Measurements from ENCODE around the gene KLF11.
A peak's percentile ranks its signal among the peaks of the same experiment; 100 is the strongest.
"Not testable (repeated sequence)": the region's sequence is repeated elsewhere in the genome, so short reads cannot be mapped to it uniquely, and the experiment has no call there.

KLF11 gene

DNA sequence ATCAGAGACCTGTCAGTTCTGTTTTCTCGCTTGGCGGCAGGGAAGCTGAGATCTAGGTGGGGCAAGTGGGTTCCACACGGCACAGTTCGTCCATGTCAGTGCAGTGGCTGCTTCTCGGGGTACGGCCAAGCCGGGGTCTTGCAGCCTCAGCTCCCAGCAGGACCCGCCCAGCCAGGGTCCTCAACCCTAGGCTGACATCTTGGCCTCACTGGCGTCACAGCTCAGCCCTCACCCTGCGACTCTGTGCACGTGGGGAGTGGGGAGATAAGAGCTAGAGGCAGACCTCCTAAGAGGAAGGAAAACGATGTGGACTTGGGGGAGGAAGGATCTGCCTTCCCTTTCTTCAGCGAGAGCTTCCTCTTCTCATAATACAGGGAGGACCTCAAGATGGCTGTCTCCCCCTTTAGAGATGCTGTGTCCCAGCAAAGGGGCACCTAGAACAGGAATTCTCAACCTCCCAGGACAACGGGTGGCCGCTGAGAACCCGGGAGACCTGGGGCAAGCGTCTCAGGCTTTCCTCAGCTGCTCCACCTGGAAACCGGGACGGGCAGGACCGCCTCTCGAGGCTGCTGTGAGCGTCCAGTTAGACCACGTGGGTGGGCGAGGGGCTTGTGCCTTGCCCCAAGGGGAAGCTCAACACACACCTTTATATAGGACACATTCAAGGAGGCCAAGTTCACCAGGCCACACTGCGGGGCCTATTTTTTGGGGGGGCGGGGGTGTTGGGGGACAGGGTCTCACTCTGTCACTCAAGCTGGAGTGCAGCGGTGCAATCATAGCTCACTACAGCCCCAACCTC lies 23.5 kb upstream of the KLF11 start:
- in situ Hi-C loops (cut with MboI; ENCODE audit: low pct_unique_long_range_greater_than_20kb, low sequenced_read_pairs), result no loop called here
- DNase-seq, result peak; percentile 43

DNA sequence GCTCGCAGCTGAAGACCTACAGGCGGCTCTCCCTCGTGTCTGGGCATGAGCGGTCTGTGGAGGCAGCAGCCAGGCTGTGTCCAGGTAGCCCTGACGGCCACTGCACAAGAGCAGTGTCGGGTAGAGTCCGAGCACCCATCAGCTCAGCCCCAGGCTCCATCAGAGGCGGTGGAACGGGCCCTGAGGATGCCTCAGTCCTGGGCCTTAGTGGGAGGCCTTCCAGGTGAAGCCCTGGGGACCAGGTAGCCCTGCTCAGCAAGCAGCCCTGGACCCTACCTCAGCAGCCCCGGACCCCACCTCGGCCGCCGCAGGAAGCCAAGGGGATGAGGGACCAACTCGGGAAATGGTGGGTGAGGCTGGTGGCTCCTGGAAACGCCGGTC lies 21.3 kb upstream of the KLF11 start:
- in situ Hi-C loops (cut with MboI; ENCODE audit: low pct_unique_long_range_greater_than_20kb, low sequenced_read_pairs), result no loop called here
- DNase-seq, result no peak

DNA sequence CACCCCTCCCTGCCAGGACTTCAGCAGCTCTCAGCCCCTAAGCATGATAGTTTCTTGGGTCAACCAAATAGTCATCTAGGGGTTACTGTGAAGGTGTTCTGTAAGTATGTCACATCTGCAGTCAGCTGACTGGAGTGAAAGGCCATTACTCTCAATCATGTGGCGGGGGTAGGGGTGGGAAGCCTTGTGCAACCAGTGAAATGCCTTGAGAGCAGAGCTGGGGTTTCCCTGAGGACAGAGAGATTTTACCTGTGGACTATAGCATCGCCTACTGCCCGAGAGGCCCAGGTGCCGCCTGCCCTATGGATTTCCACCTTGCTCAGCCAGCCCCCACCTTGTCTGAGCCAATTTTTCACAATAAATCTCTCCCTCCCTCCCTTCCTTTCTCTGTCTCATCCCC lies 20.9 kb upstream of the KLF11 start:
- in situ Hi-C loops (cut with MboI; ENCODE audit: low pct_unique_long_range_greater_than_20kb, low sequenced_read_pairs), result no loop called here

DNA sequence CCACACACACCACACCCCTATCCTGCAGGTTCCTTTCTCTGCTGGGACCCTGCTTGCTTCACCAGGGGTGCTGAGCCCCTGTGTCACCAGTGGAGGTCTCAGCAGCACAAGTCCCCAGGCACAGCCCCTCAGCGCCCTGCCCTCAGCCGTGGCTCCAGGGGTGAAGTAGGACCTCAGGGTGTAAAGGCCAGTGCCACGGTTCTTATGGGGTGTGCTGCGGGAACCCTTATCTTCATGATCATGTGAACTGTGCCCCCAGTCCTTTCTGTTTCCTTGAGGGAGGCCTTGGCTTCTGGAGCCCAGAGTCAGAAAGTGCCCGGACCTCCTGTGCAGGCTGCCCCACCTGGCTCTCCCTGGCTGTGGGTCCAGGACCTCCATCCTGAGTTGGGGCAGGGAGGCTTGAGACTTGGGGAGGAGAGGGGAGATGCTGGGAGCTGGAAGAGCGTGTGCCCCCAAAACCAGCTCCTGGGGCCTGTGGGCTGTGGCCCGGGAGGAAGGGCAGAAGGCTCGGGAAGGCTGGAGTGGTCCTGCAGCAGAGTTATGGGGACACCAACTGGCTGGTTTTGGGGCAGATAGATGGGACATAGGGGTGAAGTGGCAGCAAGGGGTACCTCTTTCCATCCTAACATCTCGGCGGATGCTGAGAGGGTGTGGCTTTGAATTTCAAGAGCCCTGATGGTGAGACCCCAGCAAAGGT lies 20.2 kb upstream of the KLF11 start:
- in situ Hi-C loops (cut with MboI; ENCODE audit: low pct_unique_long_range_greater_than_20kb, low sequenced_read_pairs), result no loop called here
- no peak for DNase-seq

More for the DNA sequence above, 20.9 kb upstream of the KLF11 start:
- no peak for DNase-seq

DNA sequence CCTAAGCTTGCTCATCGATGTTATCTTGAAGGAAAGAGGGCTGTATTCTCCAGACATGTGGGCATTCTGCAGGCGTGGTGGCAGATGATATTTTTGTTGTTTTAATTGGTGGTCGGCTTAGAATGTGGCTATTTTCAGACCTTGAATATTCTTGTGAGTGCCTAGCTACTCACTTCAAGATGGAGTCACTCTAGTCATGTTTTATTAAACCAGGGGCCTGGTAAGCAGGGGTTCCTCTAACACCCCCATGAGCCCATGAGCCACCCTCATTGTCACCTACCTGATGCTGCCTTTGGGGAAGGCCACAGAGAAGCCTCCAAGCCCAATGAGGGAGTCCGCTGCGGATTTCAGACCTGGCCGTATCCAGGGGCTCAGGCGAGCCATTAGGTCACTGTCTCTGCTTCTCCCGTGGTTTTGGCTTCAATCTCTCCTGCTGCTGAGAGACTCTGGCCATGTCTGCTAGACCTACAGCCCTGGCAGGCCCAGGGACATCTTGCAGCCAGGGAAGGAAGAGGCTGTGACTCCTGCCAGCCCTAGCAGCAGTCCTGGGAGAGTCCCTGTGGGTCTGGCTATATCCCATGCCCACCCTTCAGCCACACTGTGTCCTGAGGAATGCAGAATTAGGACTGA lies 16.3 kb upstream of the KLF11 start:
- DNase-seq, result no peak
- in situ Hi-C loops (cut with MboI; ENCODE audit: low pct_unique_long_range_greater_than_20kb, low sequenced_read_pairs), result no loop called here

DNA sequence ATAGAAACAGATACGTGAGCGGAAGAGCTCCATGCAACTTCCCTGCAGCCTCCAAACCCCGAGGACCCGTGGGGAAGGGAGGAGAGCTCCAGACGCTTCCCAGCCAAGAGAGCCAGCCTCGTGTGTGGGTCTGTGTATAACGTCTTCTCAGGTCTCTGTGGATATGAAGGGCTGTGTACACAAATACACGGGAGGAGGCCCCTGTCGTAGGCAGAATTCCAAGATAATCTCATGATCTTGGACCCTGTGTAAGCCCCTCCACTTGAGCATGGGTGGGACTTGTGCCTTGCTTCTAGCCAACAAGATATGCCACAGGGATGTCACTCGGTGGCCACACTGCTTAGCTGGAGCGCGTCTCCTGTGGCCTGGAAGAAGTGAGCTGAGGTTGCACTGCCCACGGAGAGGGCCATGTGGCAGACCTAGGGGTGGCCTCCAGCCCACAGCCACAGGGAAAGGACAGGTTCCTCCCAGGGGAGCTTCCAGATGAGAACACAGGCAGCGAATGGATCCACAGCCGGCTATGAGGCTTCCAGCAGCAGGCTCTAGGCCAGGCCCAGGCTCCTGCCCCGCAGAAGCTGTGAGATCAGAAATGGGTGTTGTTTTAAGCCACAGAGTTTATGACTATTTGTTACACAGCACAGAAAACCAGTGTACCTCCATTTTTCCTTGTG lies 15.6 kb upstream of the KLF11 start:
- no peak for DNase-seq
- in situ Hi-C loops (cut with MboI; ENCODE audit: low pct_unique_long_range_greater_than_20kb, low sequenced_read_pairs), result no loop called here

DNA sequence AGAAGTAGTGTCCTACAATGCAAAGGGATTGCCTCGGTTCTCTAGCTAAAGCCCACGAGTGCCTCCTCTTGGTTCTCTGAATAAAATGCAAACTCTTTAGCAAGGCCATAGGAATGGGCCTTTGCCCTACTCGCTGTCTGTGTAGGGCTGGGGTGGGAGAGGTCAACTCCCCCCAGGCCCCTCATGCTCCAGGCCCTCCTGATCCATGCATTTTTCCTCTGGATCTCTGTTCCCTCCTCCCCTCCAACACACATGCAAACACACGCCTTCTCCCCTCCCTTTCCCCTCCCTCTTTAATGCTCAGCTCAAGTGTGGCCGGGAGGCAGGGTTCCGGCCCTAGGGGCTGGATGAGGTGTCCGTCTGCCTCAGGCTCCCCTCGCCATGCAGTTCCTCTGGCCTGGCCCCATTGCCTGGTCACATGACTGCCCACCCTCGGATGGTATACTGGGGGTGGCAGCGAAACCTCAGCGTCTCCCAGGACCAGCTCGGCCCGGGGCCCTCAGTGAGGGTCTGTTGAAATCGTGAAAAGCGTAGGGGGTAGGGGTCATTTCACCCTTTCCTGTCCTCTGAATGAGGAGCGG lies 14.9 kb upstream of the KLF11 start:
- DNase-seq, result no peak
- in situ Hi-C loops (cut with MboI; ENCODE audit: low pct_unique_long_range_greater_than_20kb, low sequenced_read_pairs), result no loop called here

DNA sequence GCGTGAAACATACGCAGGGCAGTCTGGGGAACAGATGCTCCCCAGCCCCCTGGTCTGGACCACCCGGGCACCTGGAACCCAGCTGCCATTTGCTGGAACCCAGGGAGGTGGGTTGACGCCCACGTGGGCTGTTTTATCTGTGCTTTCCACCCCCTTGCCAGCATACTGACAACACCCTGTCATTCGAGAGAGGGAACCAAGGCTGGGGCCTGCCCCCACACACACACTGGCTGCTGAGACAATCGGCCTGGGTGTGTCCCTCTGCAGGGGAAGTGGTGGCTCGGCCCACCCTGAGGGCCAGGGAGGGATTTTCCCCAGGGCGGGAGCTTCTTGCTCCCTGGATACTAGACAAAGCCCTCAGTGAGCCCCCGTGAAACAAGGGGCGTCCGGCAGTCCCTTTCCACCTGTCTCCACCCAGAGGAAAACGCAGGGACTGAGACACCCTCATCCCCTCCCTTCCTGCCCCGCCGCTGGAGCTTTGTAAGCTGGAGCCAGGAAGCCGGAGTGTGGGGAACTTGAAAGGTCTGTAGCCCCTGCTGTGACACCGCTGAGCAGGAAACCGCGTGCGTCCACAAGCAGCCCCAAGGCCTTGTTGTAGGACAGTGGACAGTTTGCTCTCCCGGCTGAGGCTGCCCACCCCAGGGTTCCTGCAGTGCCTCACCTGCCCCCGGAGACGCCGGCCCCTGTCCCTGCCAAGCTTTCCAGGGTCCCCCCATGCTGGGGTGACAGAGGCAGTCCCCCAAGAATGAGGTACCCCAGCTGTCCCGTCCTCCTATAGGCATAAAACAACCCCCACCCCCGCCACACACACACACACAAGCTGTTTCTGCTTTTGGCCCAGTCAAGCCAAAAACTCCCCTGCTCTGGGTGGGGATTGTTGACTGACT lies 14.1 kb upstream of the KLF11 start:
- DNase-seq, result peak; percentile 96

DNA sequence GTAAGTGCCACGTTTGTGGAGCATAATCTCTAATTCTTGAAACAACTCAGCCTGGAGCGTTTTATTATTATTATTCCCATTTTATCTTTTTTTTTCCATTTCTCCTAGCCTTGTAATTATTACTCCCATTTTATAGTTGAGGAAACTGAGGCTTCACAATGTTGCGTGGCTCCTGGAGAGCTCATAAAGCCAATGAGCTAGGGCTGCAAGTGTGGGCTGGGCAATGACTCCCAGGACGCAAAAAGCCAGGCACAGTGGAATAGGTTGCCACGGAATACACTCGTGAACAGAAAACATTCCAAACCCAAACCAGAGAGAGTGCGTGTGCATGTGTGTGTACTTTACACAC lies 13.5 kb upstream of the KLF11 start:
- DNase-seq, result no peak
- in situ Hi-C loops (cut with MboI; ENCODE audit: low pct_unique_long_range_greater_than_20kb, low sequenced_read_pairs), result no loop called here

More for the DNA sequence above, 14.1 kb upstream of the KLF11 start:
- in situ Hi-C loops (cut with MboI; ENCODE audit: low pct_unique_long_range_greater_than_20kb, low sequenced_read_pairs), result no loop called here

DNA sequence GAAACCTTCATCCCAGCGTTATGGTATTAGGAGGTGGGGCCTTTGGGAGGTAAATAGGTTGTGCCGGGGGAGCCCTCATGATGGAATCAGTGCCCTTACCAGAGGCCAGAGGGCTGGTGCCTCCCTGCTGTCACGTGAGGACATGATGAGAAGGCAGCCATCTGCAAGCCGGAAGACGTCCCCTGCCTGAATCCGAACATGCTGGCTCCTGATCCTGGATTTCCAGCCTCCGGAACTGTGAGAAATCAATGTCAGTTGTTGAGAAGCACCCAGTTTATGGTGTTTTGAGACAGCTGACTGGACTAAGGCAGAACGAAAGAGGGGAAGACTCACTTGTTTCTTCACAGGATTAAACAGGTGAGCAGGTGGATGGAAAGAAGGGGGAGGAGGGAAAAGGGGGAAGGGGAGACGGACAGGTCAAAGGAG lies 13.0 kb upstream of the KLF11 start:
- no peak for DNase-seq
- in situ Hi-C loops (cut with MboI; ENCODE audit: low pct_unique_long_range_greater_than_20kb, low sequenced_read_pairs), result no loop called here

DNA sequence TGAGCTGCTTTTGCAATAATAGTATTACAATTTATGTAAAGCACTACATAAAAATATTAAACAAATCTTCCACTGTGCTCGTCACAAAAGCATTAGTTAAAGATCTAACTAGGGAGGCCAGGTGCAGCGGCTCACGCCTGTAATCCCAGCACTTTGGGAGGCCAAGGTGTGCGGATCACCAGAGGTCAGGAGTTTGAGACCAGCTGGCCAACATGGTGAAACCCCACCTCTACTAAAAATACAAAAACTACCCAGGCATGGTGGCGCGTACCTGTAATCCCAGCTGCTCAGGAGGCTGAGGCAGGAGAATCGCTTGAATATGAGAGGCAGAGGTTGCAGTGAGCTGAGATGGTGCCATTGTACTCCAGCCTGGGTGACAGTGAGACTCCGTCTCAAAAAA lies 12.6 kb upstream of the KLF11 start:
- in situ Hi-C loops (cut with MboI; ENCODE audit: low pct_unique_long_range_greater_than_20kb, low sequenced_read_pairs); DNase-seq: not testable (repeated sequence)

DNA sequence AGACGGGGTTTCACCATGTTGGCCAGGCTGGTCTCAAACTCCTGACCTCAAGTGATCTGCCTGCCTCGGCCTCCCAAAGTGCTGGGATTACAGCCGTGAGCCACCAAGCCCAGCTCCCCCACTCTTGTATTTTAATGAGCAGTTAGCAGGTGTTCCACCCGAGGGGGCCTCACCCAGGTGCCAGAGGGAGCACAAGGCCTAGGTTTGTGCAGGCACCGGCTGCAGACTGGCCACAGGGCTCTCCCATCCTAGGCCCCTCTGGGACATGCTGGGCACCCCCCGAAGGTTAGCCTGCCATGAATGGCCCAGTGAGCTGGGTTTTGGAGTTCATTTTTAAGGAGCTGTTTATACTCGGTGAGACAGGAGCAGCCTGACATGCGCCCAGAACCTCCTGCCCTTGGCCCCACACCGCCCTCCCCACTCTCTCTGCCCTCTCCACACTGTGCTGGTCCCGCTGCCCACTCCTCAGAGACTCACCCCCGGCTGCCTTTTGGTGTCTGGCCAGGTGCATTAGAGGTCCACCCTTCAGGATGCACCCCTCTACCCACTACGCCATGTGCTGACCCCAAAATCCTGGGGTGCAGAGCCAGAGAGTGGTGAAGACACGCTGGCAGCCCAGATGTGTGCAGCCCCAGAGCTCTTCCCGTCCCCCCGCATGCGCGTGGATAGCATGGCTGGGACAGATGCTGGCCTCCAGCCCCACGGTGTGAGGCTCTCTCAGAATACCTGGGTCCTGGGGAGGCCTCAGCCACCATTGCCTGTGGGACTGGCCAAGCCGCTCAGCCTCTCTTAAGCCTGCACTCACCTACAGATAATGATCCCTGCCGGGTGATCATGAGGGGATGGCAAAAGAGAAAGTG lies 11.2 kb upstream of the KLF11 start:
- in situ Hi-C loops (cut with MboI; ENCODE audit: low pct_unique_long_range_greater_than_20kb, low sequenced_read_pairs), result no loop called here
- no peak for DNase-seq

DNA sequence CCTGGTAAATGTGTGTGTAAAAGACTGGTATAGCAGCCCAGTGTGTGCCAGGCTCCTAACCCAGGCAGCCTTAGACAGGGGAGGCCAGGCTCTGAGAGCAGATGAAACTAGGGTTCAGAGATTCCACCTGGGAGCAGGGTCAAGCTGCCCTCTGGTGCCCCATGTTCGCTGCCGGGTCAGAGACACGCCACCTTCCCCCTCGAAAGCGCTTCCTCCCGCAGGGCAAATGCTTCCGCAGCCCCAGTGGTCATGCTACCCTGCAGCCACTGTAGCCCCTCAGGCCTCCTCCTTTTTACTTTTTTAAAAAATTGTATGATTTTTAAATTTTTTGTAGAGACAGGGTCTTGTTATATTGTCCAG lies 10.6 kb upstream of the KLF11 start:
- in situ Hi-C loops (cut with MboI; ENCODE audit: low pct_unique_long_range_greater_than_20kb, low sequenced_read_pairs), result no loop called here
- no peak for DNase-seq

DNA sequence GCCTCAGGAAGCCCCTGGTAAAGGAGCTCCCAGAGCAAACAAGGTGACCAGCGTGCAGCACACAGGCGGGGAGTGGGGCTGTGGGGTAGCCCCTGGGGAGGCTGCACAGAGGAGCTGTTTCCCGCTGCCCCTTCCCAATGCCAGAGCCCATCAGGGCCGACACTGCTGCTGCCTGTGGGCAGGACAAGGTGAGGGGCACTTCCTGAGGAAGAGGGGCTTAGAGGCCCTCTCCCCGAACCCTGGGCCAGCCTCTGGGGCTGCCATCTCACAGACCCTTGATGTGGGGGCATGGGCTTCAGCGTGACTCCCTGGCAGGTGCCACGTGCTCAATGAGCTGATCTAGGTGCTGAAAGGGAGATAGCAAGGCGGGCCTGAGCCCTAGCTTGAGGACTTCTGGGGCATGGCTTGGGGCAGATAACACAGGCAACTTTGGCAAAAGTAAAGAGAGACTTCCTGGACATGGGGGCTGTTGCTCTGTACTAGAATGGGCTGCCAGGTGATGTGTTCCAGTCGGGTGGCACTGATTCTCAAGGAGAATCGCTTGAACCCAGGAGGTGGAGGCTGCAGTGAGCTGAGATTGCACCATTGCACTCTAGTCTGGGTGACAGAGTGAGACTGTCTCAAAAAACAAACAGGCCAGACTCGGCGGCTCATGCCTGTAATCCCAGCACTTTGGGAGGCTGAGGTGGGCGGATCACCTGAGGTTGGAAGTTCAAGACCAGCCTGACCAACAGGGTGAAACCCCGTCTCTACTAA lies 9.9 kb upstream of the KLF11 start:
- in situ Hi-C loops (cut with MboI; ENCODE audit: low pct_unique_long_range_greater_than_20kb, low sequenced_read_pairs), result no loop called here
- no peak for DNase-seq

DNA sequence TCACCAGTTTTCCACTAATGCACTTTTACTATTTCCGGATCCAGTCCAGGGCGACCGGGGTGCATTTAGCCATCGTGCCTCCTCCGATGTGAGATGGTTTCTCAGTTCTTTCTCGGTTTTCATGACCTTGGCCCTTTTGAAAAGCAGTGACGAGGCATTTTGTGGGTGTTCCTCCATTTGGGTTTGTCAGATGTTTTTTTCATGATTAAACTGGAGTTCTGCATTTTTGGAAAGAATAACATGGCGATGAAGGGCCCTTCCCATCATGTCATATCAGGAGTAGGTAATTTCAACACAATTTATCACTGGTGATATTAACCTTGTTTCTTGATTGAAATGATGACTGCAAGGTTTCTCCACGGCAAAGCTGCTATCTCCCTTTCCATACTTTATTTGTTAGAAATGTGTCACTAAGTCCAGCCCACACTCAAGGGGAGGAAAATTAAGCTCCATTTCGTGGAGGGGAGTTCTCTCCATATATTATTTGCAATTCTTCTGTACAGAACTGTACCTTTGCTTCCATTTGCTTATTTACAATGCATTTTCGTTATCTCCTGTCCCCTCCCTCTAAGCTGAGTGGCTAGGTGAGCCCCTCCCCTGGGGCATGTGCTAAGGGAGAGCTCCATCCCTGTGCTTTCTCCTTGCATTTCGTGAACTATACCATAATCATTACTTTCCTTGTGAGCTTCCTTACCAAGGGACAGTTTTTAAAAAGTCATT lies 8.9 kb upstream of the KLF11 start:
- in situ Hi-C loops (cut with MboI; ENCODE audit: low pct_unique_long_range_greater_than_20kb, low sequenced_read_pairs), result no loop called here
- DNase-seq, result no peak

DNA sequence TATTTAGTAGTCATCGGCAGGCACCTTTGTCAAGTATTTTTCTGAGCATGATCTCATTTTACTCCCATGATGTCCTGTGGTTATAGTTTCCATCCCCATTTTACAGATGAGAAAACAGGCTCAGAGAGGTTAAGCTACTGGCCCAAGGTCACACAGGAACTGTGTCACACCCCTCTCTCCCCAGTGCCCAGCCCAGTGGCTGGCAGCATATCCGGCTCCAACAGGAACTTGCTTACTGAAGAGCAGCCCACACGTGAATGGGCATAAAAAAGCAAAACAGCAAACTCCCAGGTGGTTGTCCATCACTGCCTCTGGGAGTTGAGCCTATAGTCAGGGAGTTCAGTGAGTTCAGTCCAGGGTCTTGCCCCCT lies 8.3 kb upstream of the KLF11 start:
- in situ Hi-C loops (cut with MboI; ENCODE audit: low pct_unique_long_range_greater_than_20kb, low sequenced_read_pairs), result no loop called here
- DNase-seq, result no peak

DNA sequence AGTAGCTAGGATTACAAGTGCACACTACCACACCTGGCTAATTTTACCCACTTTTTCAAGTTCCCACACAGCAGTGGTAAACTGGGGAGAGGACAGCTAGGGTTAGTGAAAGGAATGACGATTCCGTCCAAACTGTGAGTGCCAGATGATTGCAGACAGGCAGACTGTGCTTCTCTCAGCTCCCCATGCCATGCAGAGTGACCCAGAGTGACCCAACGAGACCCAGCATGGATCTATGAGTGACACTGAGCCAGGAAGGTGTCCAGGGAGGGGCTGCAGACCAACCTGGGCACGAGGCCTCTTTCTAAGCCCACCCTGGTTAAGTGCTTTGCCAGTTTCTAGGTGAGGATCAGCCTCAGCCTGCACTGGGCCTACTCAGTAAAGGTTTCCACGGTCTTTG lies 7.7 kb upstream of the KLF11 start:
- DNase-seq, result no peak
- in situ Hi-C loops (cut with MboI; ENCODE audit: low pct_unique_long_range_greater_than_20kb, low sequenced_read_pairs), result no loop called here
